HG02610 (cell line): ENCODE data around the gene IFITM10.
"Not testable (repeated sequence)": the region's sequence is repeated elsewhere in the genome, so short reads cannot be mapped to it uniquely, and the experiment has no call there.

Experiments
- ATAC-seq: cut with Tn5 transposase; IDR thresholded peaks from one replicate; pipeline ENCODE4 v1.9.1; 2021; ENCODE audit warnings: mild to moderate bottlenecking, moderate library complexity; ENCODE audit not compliant: unreplicated experiment

Gene IFITM10

GRCh38 chr11:1778141-1778911 lies 27.9 kb upstream of the IFITM10 start:
- ATAC-seq: no peak

- ATAC-seq: no peak
These were observed 27.3 kb upstream of the IFITM10 start for GRCh38 chr11:1777737-1778136.

- ATAC-seq: no peak
These were observed 26.7 kb upstream of the IFITM10 start for GRCh38 chr11:1776944-1777715.

GRCh38 chr11:1776331-1776851 lies 26.0 kb upstream of the IFITM10 start:
- ATAC-seq: no peak

- no peak for ATAC-seq
These were observed 24.5 kb upstream of the IFITM10 start for GRCh38 chr11:1774886-1775285.

- ATAC-seq: no peak
These were observed 23.7 kb upstream of the IFITM10 start for GRCh38 chr11:1773994-1774550.

GRCh38 chr11:1773131-1773993 lies 23.0 kb upstream of the IFITM10 start:
- ATAC-seq: no peak

GRCh38 chr11:1772270-1773130 lies 22.1 kb upstream of the IFITM10 start:
- no peak for ATAC-seq

- ATAC-seq: no peak
These were observed 21.3 kb upstream of the IFITM10 start for GRCh38 chr11:1771700-1772099.

- no peak for ATAC-seq
These were observed 20.9 kb upstream of the IFITM10 start for GRCh38 chr11:1771273-1771672.

GRCh38 chr11:1770528-1770927 lies 20.1 kb upstream of the IFITM10 start:
- no peak for ATAC-seq

- ATAC-seq: no peak
These were observed 19.7 kb upstream of the IFITM10 start for GRCh38 chr11:1770061-1770460.

- not testable (repeated sequence) for ATAC-seq
These were observed 19.0 kb upstream of the IFITM10 start for GRCh38 chr11:1769304-1769936.

GRCh38 chr11:1768141-1768469 lies 17.7 kb upstream of the IFITM10 start:
- no peak for ATAC-seq

- ATAC-seq: no peak
These were observed 17.2 kb upstream of the IFITM10 start for GRCh38 chr11:1767399-1768140.

- no peak for ATAC-seq
These were observed 16.5 kb upstream of the IFITM10 start for GRCh38 chr11:1766719-1767398.

- no peak for ATAC-seq
These were observed 15.7 kb upstream of the IFITM10 start for GRCh38 chr11:1765871-1766718.
